H9 (cell line): ENCODE data around the gene DPP6. TPM values are rescaled to one million over a fixed set of nuclear protein-coding genes. Genes with fewer than 3 reads are reported as not detected.

ENCODE experiments used
- DNase-seq: peaks from one replicate; pipeline ENCODE4 v3.0.0-alpha.2; 2017
- H2AFZ ChIP-seq: one replicate; pipeline ENCODE4 v1.6.1; 2013; ENCODE audit warnings: mild to moderate bottlenecking, low read length, control low read depth, moderate library complexity
- H2AK5ac ChIP-seq: 2 replicates; pipeline ENCODE4 v1.6.1; 2013; ENCODE audit warnings: low read length, control low read depth, mixed read lengths; ENCODE audit not compliant: insufficient read length
- H2BK120ac ChIP-seq: one replicate; pipeline ENCODE4 v1.6.1; 2013; ENCODE audit warnings: low read depth, mild to moderate bottlenecking, low read length, control low read depth, inconsistent platforms; ENCODE audit not compliant: poor library complexity, severe bottlenecking
- H2BK12ac ChIP-seq: 2 replicates; pipeline ENCODE4 v1.6.1; 2013; ENCODE audit warnings: low read length, control low read depth, mixed read lengths, low read depth; ENCODE audit not compliant: insufficient read length
- H2BK15ac ChIP-seq: 2 replicates; pipeline ENCODE4 v1.6.1; 2013; ENCODE audit warnings: low read depth, low read length, control low read depth
- H2BK20ac ChIP-seq: one replicate; pipeline ENCODE4 v1.6.1; 2013; ENCODE audit warnings: low read depth, mild to moderate bottlenecking, low read length, control low read depth, inconsistent platforms; ENCODE audit not compliant: poor library complexity, severe bottlenecking
- H2BK5ac ChIP-seq: 2 replicates; pipeline ENCODE4 v1.6.1; 2013; ENCODE audit warnings: low read length, control low read depth, mixed read lengths; ENCODE audit not compliant: insufficient read length
- H3K14ac ChIP-seq: 2 replicates; pipeline ENCODE4 v1.6.1; 2013; ENCODE audit warnings: low read length, control low read depth; ENCODE audit not compliant: insufficient read depth
- H3K18ac ChIP-seq: 2 replicates; pipeline ENCODE4 v1.6.1; 2013; ENCODE audit warnings: low read depth, mild to moderate bottlenecking, mixed read lengths, low read length, control low read depth; ENCODE audit not compliant: insufficient read length
- H3K23ac ChIP-seq: 2 replicates; pipeline ENCODE4 v1.6.1; 2013; ENCODE audit warnings: low read length, control low read depth, mixed read lengths, low read depth; ENCODE audit not compliant: insufficient read length
- H3K23me2 ChIP-seq: 2 replicates; pipeline ENCODE4 v1.6.1; 2013; ENCODE audit warnings: low read depth, mild to moderate bottlenecking, mixed read lengths, low read length, control low read depth; ENCODE audit not compliant: insufficient read length, poor library complexity, severe bottlenecking
- H3K27ac ChIP-seq: 2 replicates; pipeline ENCODE4 v1.5.1; 2013; ENCODE audit warnings: low read length, control low read depth, mixed read lengths, low read depth; ENCODE audit not compliant: insufficient read length
- H3K27me3 ChIP-seq: 2 replicates; pipeline ENCODE4 v1.6.1; 2013; ENCODE audit warnings: low read length, control low read depth, inconsistent platforms; ENCODE audit not compliant: insufficient read depth
- H3K4ac ChIP-seq: 2 replicates; pipeline ENCODE4 v1.6.1; 2013; ENCODE audit warnings: low read depth, mild to moderate bottlenecking, control low read depth, inconsistent platforms, low read length, moderate library complexity
- H3K4me1 ChIP-seq: 2 replicates; pipeline ENCODE4 v1.6.1; 2013; ENCODE audit warnings: low read length, control low read depth, inconsistent platforms; ENCODE audit not compliant: insufficient read depth
- H3K4me2 ChIP-seq: 2 replicates; pipeline ENCODE4 v1.6.1; 2013; ENCODE audit warnings: low read length, control low read depth, mixed read lengths; ENCODE audit not compliant: insufficient read length, insufficient read depth
- H3K56ac ChIP-seq: 2 replicates; pipeline ENCODE4 v1.6.1; 2013; ENCODE audit warnings: low read depth, mild to moderate bottlenecking, mixed read lengths, low read length, control low read depth; ENCODE audit not compliant: insufficient read length
- H3K79me1 ChIP-seq: 2 replicates; pipeline ENCODE4 v1.6.1; 2013; ENCODE audit warnings: low read depth, mild to moderate bottlenecking, moderate library complexity, low read length, control low read depth, inconsistent platforms; ENCODE audit not compliant: insufficient read depth, poor library complexity, severe bottlenecking
- H3K79me2 ChIP-seq: 2 replicates; pipeline ENCODE4 v1.6.1; 2013; ENCODE audit warnings: low read length, control low read depth, inconsistent platforms; ENCODE audit not compliant: insufficient read depth
- H3K9ac ChIP-seq: 2 replicates; pipeline ENCODE4 v1.6.1; 2013; ENCODE audit warnings: low read length, control low read depth, mixed read lengths; ENCODE audit not compliant: insufficient read length; ENCODE audit errors: extremely low read depth
- H3K9me3 ChIP-seq: one replicate; pipeline ENCODE4 v1.6.1; 2013; ENCODE audit warnings: low read depth, low read length, inconsistent platforms; ENCODE audit not compliant: control insufficient read depth
- H3T11ph ChIP-seq: one replicate; pipeline ENCODE4 v1.6.1; 2013; ENCODE audit warnings: mild to moderate bottlenecking, low read length, control low read depth, inconsistent platforms
- H4K20me1 ChIP-seq: one replicate; pipeline ENCODE4 v1.6.1; 2013; ENCODE audit not compliant: control insufficient read depth, insufficient read length, insufficient read depth
- H4K5ac ChIP-seq: 2 replicates; pipeline ENCODE4 v1.6.1; 2013; ENCODE audit warnings: low read depth, mild to moderate bottlenecking, mixed read lengths, low read length, control low read depth; ENCODE audit not compliant: insufficient read length
- H4K8ac ChIP-seq: replicated peaks from 2 replicates; pipeline ENCODE4 v1.6.1; 2013; ENCODE audit warnings: low read length, control low read depth, mixed read lengths, low read depth; ENCODE audit not compliant: insufficient read length
- H4K91ac ChIP-seq: 2 replicates; pipeline ENCODE4 v1.6.1; 2013; ENCODE audit warnings: low read depth, mild to moderate bottlenecking, moderate library complexity, mixed read lengths, low read length, control low read depth; ENCODE audit not compliant: insufficient read length
- H3K27ac Mint-ChIP-seq, 3 experiments: 2 replicates in 2 of 3; 3 replicates in 1 of 3; pipeline ENCODE4 v1.8.0; 2020 to 2021; ENCODE audit warnings: mixed read lengths in 3 of 3, mild to moderate bottlenecking in 1 of 3, moderate library complexity in 1 of 3
- H3K27me3 Mint-ChIP-seq: 2 replicates; pipeline ENCODE4 v1.8.0; 2021; ENCODE audit warnings: low read depth, mild to moderate bottlenecking, moderate library complexity, mixed read lengths
- H3K36me3 Mint-ChIP-seq, 3 experiments: 2 replicates in 2 of 3; 3 replicates in 1 of 3; pipeline ENCODE4 v1.8.0; 2020 to 2021; ENCODE audit warnings: low read depth in 3 of 3, mixed read lengths in 3 of 3; ENCODE audit not compliant: insufficient read depth in 1 of 3
- H3K4me1 Mint-ChIP-seq, 2 experiments: 2 replicates each; pipeline ENCODE4 v1.8.0; 2020; ENCODE audit warnings: mixed read lengths in 2 of 2
- H3K4me3 Mint-ChIP-seq, 2 experiments: 2 replicates in 1 of 2; 3 replicates in 1 of 2; pipeline ENCODE4 v1.8.0; 2020 to 2021; ENCODE audit warnings: mild to moderate bottlenecking in 2 of 2, mixed read lengths in 2 of 2, moderate library complexity in 1 of 2
- H3K9me3 Mint-ChIP-seq, 2 experiments: 2 replicates in 1 of 2; 3 replicates in 1 of 2; pipeline ENCODE4 v1.8.0; 2020; ENCODE audit warnings: mild to moderate bottlenecking in 2 of 2, mixed read lengths in 2 of 2, moderate library complexity in 1 of 2
- CTCF ChIP-seq: fragments of 200-600 bp; sonication (generic); conservative IDR thresholded peaks from 3 replicates; pipeline ENCODE4 v1.8.0; 2021; ENCODE audit warnings: antibody characterized with exemption, mild to moderate bottlenecking
- WGBS: extraction: QIAGEN DNeasy Blood & Tissue Kit; methylation state at CpG from one replicate; pipeline ENCODE4 v1.1.7; 2013; ENCODE audit warnings: missing lambda C conversion rate, low lambda C conversion rate, mixed read lengths; ENCODE audit not compliant: insufficient read length; ENCODE audit errors: extremely low coverage; 5-methylcytosine and 5-hydroxymethylcytosine counted together
- total RNA-seq: library from RNA; stranded (reverse); gene quantifications from 2 replicates; pipeline ENCODE4 v1.2.1, GENCODE V29; 2021

The DPP6 gene
- total RNA-seq, 1 experiment from 2014 or later: 4.5 TPM

DNA sequence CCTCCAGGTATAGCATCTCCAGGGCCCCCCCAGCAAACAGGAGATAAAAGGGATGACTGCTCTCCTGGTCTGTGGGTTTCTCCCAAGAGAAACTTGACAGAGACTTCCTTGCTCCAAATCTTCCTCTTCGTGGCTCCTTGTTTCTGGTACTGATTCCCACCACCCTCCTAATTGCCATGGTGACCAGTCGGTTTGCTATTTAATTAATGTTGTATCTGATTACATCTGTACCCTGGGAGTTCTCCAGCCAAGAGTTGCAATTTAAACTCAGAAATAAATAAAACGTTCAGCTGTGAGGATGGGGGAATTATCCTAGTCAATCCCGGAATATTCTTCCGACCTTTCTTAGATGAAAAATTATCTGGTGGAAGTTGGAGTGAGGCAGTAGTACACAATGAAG lies 686.0 kb downstream of the DPP6 start:
- no peak overlapping the region for H4K5ac ChIP-seq
- no peak overlapping the region for H2BK5ac ChIP-seq
- Mint-ChIP-seq H3K4me3 (no peak overlapping the region), H3K4me1 (peaks cover 18 to 19% of the 10 kb centered on the region in 2 experiments), H3K9me3 (no peaks in the 10 kb centered on the region; a peak in 1 of 5 replicates), H3K36me3 (no peaks in the 10 kb centered on the region), H3K27me3 (peaks cover 5% of the 10 kb centered on the region), H3K27ac (no peak overlapping the region)
- H2BK12ac ChIP-seq: no peak overlapping the region
- no peak overlapping the region for H3K9ac ChIP-seq
- H3K56ac ChIP-seq: no peak overlapping the region
- peaks cover 5% of the 10 kb centered on the region; the same call in 1 of the 2 replicates for H3K4me1 ChIP-seq
- H4K20me1 ChIP-seq: no peaks in the 10 kb centered on the region
- no peak overlapping the region for H3K18ac ChIP-seq
- no peak overlapping the region for H2BK120ac ChIP-seq
- H2BK15ac ChIP-seq: no peak overlapping the region
- H3K79me1 ChIP-seq: no peaks in the 10 kb centered on the region
- H2BK20ac ChIP-seq: no peak overlapping the region
- no peaks in the 10 kb centered on the region for H3K79me2 ChIP-seq
- no peaks in the 10 kb centered on the region for H3K9me3 ChIP-seq
- H3K23me2 ChIP-seq: no peaks in the 10 kb centered on the region
- H2AK5ac ChIP-seq: no peak overlapping the region
- DNase-seq: no peak
- H3K14ac ChIP-seq: no peak overlapping the region
- no peak overlapping the region for H2AFZ ChIP-seq
- no peak overlapping the region for H3K27ac ChIP-seq
- H4K91ac ChIP-seq: no peak overlapping the region
- no peak overlapping the region for H4K8ac ChIP-seq
- WGBS: no CpG with 5 or more reads among the region's 5 CpGs
- no peak overlapping the region for H3K4ac ChIP-seq
- no peak overlapping the region for H3K4me2 ChIP-seq
- H3T11ph ChIP-seq: no peak overlapping the region
- no peak overlapping the region for H3K23ac ChIP-seq
- no peak for TF ChIP-seq CTCF
- H3K27me3 ChIP-seq: no peaks in the 10 kb centered on the region
